ENCODE measurements around the gene TBX18.

GRCh38 chr6:84728602-84729001 is 35.8 kb downstream of the TBX18 start:
- TF ChIP-seq, protein P1, sequence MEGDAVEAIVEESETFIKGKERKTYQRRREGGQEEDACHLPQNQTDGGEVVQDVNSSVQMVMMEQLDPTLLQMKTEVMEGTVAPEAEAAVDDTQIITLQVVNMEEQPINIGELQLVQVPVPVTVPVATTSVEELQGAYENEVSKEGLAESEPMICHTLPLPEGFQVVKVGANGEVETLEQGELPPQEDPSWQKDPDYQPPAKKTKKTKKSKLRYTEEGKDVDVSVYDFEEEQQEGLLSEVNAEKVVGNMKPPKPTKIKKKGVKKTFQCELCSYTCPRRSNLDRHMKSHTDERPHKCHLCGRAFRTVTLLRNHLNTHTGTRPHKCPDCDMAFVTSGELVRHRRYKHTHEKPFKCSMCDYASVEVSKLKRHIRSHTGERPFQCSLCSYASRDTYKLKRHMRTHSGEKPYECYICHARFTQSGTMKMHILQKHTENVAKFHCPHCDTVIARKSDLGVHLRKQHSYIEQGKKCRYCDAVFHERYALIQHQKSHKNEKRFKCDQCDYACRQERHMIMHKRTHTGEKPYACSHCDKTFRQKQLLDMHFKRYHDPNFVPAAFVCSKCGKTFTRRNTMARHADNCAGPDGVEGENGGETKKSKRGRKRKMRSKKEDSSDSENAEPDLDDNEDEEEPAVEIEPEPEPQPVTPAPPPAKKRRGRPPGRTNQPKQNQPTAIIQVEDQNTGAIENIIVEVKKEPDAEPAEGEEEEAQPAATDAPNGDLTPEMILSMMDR (IDR thresholded peaks at IDR 0.05; ENCODE audit: low read depth, low read length), result peak; percentile 42
- TF ChIP-seq POLR2A (IDR thresholded peaks at IDR 0.05; ENCODE audit: extremely low read depth, insufficient read length) (no peak), MYC (IDR thresholded peaks at IDR 0.05; ENCODE audit: low read depth, low read length) (no peak)

All from NB4 (cell line).